Heart left ventricle (tissue), 16 donors: ENCODE data around the gene FOXQ1. TPM values are rescaled to one million over a fixed set of nuclear protein-coding genes. Genes with fewer than 3 reads are reported as not detected.

ENCODE experiments used
- ATAC-seq, 4 donors: fragments of 200-7000 bp; cut with Tn5 transposase; one replicate each; pipeline ENCODE4 v1.9.1; 2020 to 2022; ENCODE audit warnings: moderate library complexity in 4 of 4, mild to moderate bottlenecking in 3 of 4, moderate number of reproducible peaks in 1 of 4
- DNase-seq, 5 donors: peaks; one replicate each; pipeline ENCODE4 v3.0.0-alpha.2; 2020
- H3K27ac ChIP-seq, 12 donors: fragments of 200-600 bp; sonication (generic) in 4 of 12; one replicate each; pipeline versions ENCODE4 v1.5.0 to v1.8.0; 2016 to 2022; ENCODE audit warnings: mild to moderate bottlenecking in 2 of 12
- H3K27me3 ChIP-seq, 9 donors: fragments of 200-600 bp; sonication (generic) in 2 of 9; one replicate each; pipeline versions ENCODE4 v1.5.1 to v1.8.0; 2016 to 2022; ENCODE audit warnings: mild to moderate bottlenecking in 3 of 9
- H3K36me3 ChIP-seq, 9 donors: fragments of 200-600 bp; sonication (generic) in 2 of 9; one replicate each; pipeline versions ENCODE4 v1.5.0 to v1.8.0; 2018 to 2022; ENCODE audit warnings: mild to moderate bottlenecking in 2 of 9
- H3K4me1 ChIP-seq, 12 donors: fragments of 200-600 bp; sonication (generic) in 4 of 12; one replicate each; pipeline versions ENCODE4 v1.5.0 to v1.8.0; 2016 to 2022; ENCODE audit warnings: mild to moderate bottlenecking in 3 of 12
- H3K4me3 ChIP-seq, 12 donors: fragments of 200-600 bp; sonication (generic) in 4 of 12; one replicate each; pipeline versions ENCODE4 v1.5.0 to v1.8.0; 2017 to 2022; ENCODE audit warnings: mild to moderate bottlenecking in 9 of 12, moderate library complexity in 4 of 12
- H3K9me3 ChIP-seq, 12 donors: fragments of 200-600 bp; sonication (generic) in 4 of 12; one replicate each; pipeline versions ENCODE4 v1.5.0 to v1.8.0; 2016 to 2022; ENCODE audit warnings: mild to moderate bottlenecking in 1 of 12
- CTCF ChIP-seq, 12 donors: fragments of 200-600 bp; sonication (generic) in 4 of 12; IDR thresholded peaks; one replicate each; pipeline versions ENCODE4 v1.5.0 to v1.8.0; 2018 to 2022; ENCODE audit warnings: antibody characterized with exemption in 12 of 12, mild to moderate bottlenecking in 5 of 12
- POLR2A ChIP-seq, 2 donors: fragments of 450-650 bp; IDR thresholded peaks; one replicate each; pipeline ENCODE4 v1.6.1; 2017; ENCODE audit warnings: antibody characterized with exemption in 2 of 2, mild to moderate bottlenecking in 2 of 2, moderate library complexity in 2 of 2
- WGBS, 4 donors: extraction: QIAGEN DNeasy Blood & Tissue Kit in 2 of 4; methylation state at CpG; one replicate each; pipeline versions ENCODE4 v1.1.5 to v1.1.7; 2013 to 2018; 5-methylcytosine and 5-hydroxymethylcytosine counted together
- intact Hi-C, 10 donors: fragments of 100-400 bp; cut with DNase I; formaldehyde crosslinking; loops; one replicate each; pipeline versions ENCODE4 v1.11.1 to v1.14.2; 2022
- polyA plus RNA-seq, 2 donors: library from polyadenylated mRNA; stranded (reverse); fragments of 200-250 nt; gene quantifications; one replicate each; pipeline ENCODE4 v1.2.3, GENCODE V29; 2013
- total RNA-seq, 9 donors: library from RNA; depleted of rRNA in 2 of 9; stranded (reverse); fragments of >200 nt in 2 of 9; fragmentation: NEBNext Ultra II Directional in 3 of 9; extraction: Animal tissue kit (Norgen Biotek cat#: 25700) in 3 of 9; gene quantifications; one replicate each; pipeline versions ENCODE4 v1.1.0 to v1.2.4, GENCODE V29; 2016 to 2023
- donor health status: ischemic (EF 13 %, LVEDD 7.1; RV severe dilation, severe dysfunction).
- donor health status: healthy with polysubstance abuse.
- donor health status: DM: no; HTN: yes; CAD: no.
- donor health status: DM: no; HTN: no; CAD: no.
- donor health status: ischemic (EF 25% LVEDD 6.9; RV normal size, moderate dysfunction).
- donor health status: ischemic (EF 25% LVEDD 5.7; RV mildly dilated, moderate dysfunction).
- donor health status: healthy.
- donor health status: DM: yes; HTN: yes; CAD: no.
- donor health status: ischemic (EF 35%, LVEDD 5.7; RV mildly dilated, moderate dysfunction).
- donor health status: nonischemic (EF 11% LVEDD 7.7; RV severe dilation, severe dysfunction).
- donor health status: DM: yes; HTN: yes; CAD: no.
- donor health status: PGD.
- donor health status: ischemic (EF 29% LVEDD 5.4; RV normal size, mild dysfunction).
- donor health status: nonischemic (EF 23%, LVEDD 6.1; RV moderate dilation, normal function).

Gene FOXQ1
- total and polyA plus RNA-seq, 11 donors = 0.08 TPM; not detected in 10

DNA sequence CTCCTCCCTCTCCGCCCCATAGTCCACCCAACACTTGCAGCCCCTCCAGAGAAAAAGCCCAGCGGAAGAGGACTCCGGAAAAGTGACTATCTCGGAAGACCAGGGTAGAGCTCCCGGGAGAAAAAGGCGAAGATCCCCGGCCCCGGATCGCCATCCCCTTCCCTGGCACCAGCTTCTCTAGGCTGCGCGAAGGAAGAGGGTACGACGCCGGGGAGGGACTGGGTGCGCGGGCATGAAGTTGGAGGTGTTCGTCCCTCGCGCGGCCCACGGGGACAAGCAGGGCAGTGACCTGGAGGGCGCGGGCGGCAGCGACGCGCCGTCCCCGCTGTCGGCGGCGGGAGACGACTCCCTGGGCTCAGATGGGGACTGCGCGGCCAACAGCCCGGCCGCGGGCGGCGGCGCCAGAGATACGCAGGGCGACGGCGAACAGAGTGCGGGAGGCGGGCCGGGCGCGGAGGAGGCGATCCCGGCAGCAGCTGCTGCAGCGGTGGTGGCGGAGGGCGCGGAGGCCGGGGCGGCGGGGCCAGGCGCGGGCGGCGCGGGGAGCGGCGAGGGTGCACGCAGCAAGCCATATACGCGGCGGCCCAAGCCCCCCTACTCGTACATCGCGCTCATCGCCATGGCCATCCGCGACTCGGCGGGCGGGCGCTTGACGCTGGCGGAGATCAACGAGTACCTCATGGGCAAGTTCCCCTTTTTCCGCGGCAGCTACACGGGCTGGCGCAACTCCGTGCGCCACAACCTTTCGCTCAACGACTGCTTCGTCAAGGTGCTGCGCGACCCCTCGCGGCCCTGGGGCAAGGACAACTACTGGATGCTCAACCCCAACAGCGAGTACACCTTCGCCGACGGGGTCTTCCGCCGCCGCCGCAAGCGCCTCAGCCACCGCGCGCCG lies 822 bp downstream of the FOXQ1 start:
- Histone ChIP-seq H3K4me3 (peak overlapping the region in 9 of 12 donors; percentile 5 to 53 (median 44)), H3K27me3 (peaks cover 46 to 83% (median 73%) of the 10 kb centered on the region in 9 donors), H3K27ac (no peak overlapping the region), H3K9me3 (no peaks in the 10 kb centered on the region), H3K36me3 (no peaks in the 10 kb centered on the region), H3K4me1 (peaks cover 0 to 37% (median 21%) of the 10 kb centered on the region in 12 donors)
- DNase-seq (no peak), ATAC-seq (no peak)
- no peak for TF ChIP-seq POLR2A (IDR thresholded peaks at IDR 0.05)
- no peak for TF ChIP-seq CTCF (IDR thresholded peaks at IDR 0.05)
- 1 to 2% (median 1%) methylated on average over 49 to 109 of the region's 109 CpGs for WGBS, 4 donors
- intact Hi-C loops = no loop called here

DNA sequence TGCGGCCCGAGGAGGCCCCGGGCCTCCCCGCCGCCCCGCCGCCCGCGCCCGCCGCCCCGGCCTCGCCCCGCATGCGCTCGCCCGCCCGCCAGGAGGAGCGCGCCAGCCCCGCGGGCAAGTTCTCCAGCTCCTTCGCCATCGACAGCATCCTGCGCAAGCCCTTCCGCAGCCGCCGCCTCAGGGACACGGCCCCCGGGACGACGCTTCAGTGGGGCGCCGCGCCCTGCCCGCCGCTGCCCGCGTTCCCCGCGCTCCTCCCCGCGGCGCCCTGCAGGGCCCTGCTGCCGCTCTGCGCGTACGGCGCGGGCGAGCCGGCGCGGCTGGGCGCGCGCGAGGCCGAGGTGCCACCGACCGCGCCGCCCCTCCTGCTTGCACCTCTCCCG lies 1.5 kb downstream of the FOXQ1 start:
- Histone ChIP-seq H3K27ac (no peak overlapping the region), H3K36me3 (no peaks in the 10 kb centered on the region), H3K4me1 (peaks cover 0 to 37% (median 21%) of the 10 kb centered on the region in 12 donors), H3K9me3 (no peaks in the 10 kb centered on the region), H3K27me3 (peaks cover 46 to 84% (median 71%) of the 10 kb centered on the region in 9 donors), H3K4me3 (peak overlapping the region in 1 of 12 donors; percentile 2)
- intact Hi-C loops = no loop called here
- TF ChIP-seq POLR2A (IDR thresholded peaks at IDR 0.05) (no peak), CTCF (IDR thresholded peaks at IDR 0.05) (no peak)
- WGBS, 4 donors = 1 to 5% (median 2%) methylated on average over 15 to 64 of the region's 64 CpGs; no CpG with 5 or more reads in 1 of the 4 donors
- DNase-seq (no peak), ATAC-seq (no peak)

DNA sequence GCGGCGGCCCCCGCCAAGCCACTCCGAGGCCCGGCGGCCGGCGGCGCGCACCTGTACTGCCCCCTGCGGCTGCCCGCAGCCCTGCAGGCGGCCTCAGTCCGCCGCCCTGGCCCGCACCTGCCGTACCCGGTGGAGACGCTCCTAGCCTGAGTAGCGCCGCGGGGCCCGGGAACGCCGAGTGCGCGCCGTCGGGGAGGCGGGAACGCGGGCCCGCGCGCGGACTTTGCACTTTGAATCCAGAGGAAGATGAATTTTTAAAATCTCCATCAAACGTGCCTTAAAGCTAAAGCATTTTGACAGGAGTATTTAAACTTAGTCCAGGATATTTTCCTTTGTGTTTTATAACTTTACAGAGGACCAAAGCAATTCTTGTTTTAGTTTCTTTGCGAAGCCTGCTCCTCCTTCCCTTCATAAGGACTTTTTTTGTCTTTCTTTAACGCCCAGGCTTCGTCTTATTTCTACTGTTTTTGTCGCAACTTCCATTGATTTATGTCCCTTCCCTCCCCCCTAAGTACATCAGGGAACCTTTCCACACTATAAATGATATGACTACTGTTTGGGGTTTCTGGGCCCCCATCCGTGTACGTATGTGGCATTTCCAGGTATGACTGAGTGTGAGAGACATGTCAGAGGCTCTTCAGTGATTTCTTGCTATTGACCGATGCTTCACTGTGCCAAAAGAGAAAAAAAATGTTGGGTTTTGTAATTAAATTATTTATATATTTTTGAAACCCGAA lies 2.0 kb downstream of the FOXQ1 start:
- Histone ChIP-seq H3K4me1 (peaks cover 0 to 37% (median 21%) of the 10 kb centered on the region in 12 donors), H3K27ac (no peak overlapping the region), H3K4me3 (peak overlapping the region in 2 of 12 donors; percentile 2 to 4), H3K9me3 (no peaks in the 10 kb centered on the region), H3K27me3 (peaks cover 46 to 81% (median 68%) of the 10 kb centered on the region in 9 donors), H3K36me3 (no peaks in the 10 kb centered on the region)
- DNase-seq (no peak), ATAC-seq (peak in 2 of 4 donors; percentile 52 to 61)
- 4 to 9% (median 6%) methylated on average over 35 to 45 of the region's 45 CpGs for WGBS, 4 donors
- TF ChIP-seq CTCF (IDR thresholded peaks at IDR 0.05) (peak in 7 of 12 donors; percentile 10 to 49 (median 22)), POLR2A (IDR thresholded peaks at IDR 0.05) (no peak)
- intact Hi-C loops = no loop called here

- intact Hi-C loops = no loop called here
- Histone ChIP-seq H3K27ac (no peak overlapping the region), H3K4me3 (no peak overlapping the region), H3K9me3 (no peaks in the 10 kb centered on the region), H3K4me1 (peaks cover 0 to 37% (median 21%) of the 10 kb centered on the region in 12 donors), H3K36me3 (no peaks in the 10 kb centered on the region), H3K27me3 (peaks cover 44 to 74% (median 64%) of the 10 kb centered on the region in 9 donors)
- no peak for TF ChIP-seq CTCF (IDR thresholded peaks at IDR 0.05)
- no peak for TF ChIP-seq POLR2A (IDR thresholded peaks at IDR 0.05)
- ATAC-seq = no peak
- no peak for DNase-seq
- WGBS, 4 donors = 19 to 47% (median 23%) methylated on average over 2 of the region's 2 CpGs
These were observed 2.7 kb downstream of the FOXQ1 start for GRCh38 chr6:1314617-1315016.
